Loucy (cell line): ENCODE results near the gene SEC63.

Experiments
- EZH2phosphoT487 ChIP-seq: fragments of 200-600 bp; IDR thresholded peaks from 2 replicates; pipeline ENCODE4 v1.6.1; 2018; ENCODE audit warnings: antibody characterized with exemption, mild to moderate bottlenecking, moderate library complexity, borderline replicate concordance
- TF ChIP-seq, protein P1 (sequence below): fragments of 200-600 bp; sonication (generic); conservative IDR thresholded peaks from 2 replicates; pipeline ENCODE4 v1.5.1; 2014; ENCODE audit warnings: mild to moderate bottlenecking, antibody characterized with exemption, low read length

DNA sequence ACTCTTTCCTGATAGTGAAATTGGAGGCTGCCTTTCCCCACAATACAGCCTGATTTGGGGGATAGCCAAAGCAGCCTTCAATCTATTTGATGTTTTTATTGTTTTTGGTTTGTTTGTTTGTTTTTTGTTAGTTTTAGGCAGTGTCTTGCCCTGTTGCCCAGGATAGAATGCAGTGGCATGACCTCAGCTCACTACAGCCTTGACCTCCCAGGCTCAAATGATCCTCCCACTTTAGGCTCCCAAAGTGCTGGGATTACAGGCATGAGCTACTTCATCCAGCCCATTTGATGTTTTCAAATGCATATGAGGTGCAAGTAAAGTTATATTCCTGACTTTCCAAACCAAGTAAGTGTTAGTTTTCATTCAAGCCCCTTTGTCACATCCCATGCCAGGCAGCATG is 41.3 kb upstream of the SEC63 start:
- TF ChIP-seq, protein P1, sequence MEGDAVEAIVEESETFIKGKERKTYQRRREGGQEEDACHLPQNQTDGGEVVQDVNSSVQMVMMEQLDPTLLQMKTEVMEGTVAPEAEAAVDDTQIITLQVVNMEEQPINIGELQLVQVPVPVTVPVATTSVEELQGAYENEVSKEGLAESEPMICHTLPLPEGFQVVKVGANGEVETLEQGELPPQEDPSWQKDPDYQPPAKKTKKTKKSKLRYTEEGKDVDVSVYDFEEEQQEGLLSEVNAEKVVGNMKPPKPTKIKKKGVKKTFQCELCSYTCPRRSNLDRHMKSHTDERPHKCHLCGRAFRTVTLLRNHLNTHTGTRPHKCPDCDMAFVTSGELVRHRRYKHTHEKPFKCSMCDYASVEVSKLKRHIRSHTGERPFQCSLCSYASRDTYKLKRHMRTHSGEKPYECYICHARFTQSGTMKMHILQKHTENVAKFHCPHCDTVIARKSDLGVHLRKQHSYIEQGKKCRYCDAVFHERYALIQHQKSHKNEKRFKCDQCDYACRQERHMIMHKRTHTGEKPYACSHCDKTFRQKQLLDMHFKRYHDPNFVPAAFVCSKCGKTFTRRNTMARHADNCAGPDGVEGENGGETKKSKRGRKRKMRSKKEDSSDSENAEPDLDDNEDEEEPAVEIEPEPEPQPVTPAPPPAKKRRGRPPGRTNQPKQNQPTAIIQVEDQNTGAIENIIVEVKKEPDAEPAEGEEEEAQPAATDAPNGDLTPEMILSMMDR: no peak
- no peak for TF ChIP-seq EZH2phosphoT487
